HG03558 (cell line): ENCODE data around the gene CSGALNACT2.

ENCODE experiments used
- ATAC-seq: cut with Tn5 transposase; IDR thresholded peaks from one replicate; pipeline ENCODE4 v1.9.1; 2021; ENCODE audit warnings: moderate number of reproducible peaks; ENCODE audit not compliant: unreplicated experiment; ENCODE audit errors: extremely low read depth

The CSGALNACT2 gene

GRCh38 chr10:43111921-43112607 lies 26.2 kb upstream of the CSGALNACT2 start:
- ATAC-seq = no peak

- ATAC-seq = no peak
Measured at GRCh38 chr10:43112608-43112961, 25.7 kb upstream of the CSGALNACT2 start.

- no peak for ATAC-seq
Measured at GRCh38 chr10:43113201-43114087, 24.8 kb upstream of the CSGALNACT2 start.

- ATAC-seq = no peak
Measured at GRCh38 chr10:43114088-43114742, 24.0 kb upstream of the CSGALNACT2 start.

GRCh38 chr10:43114743-43115611 lies 23.3 kb upstream of the CSGALNACT2 start:
- no peak for ATAC-seq

- ATAC-seq = no peak
Measured at GRCh38 chr10:43115881-43116595, 22.2 kb upstream of the CSGALNACT2 start.

- ATAC-seq = no peak
Measured at GRCh38 chr10:43116596-43116995, 21.6 kb upstream of the CSGALNACT2 start.

GRCh38 chr10:43117031-43117776 lies 21.0 kb upstream of the CSGALNACT2 start:
- ATAC-seq = no peak

GRCh38 chr10:43117777-43118583 lies 20.3 kb upstream of the CSGALNACT2 start:
- no peak for ATAC-seq

- no peak for ATAC-seq
Measured at GRCh38 chr10:43118631-43119415, 19.4 kb upstream of the CSGALNACT2 start.

GRCh38 chr10:43119416-43120115 lies 18.7 kb upstream of the CSGALNACT2 start:
- ATAC-seq = no peak

GRCh38 chr10:43120116-43120928 lies 17.9 kb upstream of the CSGALNACT2 start:
- no peak for ATAC-seq

- peak; percentile 89 for ATAC-seq
Measured at GRCh38 chr10:43120929-43121314, 17.3 kb upstream of the CSGALNACT2 start.

- ATAC-seq = no peak
Measured at GRCh38 chr10:43121444-43121843, 16.8 kb upstream of the CSGALNACT2 start.

GRCh38 chr10:43122096-43122495 lies 16.1 kb upstream of the CSGALNACT2 start:
- ATAC-seq = no peak

- no peak for ATAC-seq
Measured at GRCh38 chr10:43122826-43123225, 15.4 kb upstream of the CSGALNACT2 start.
